H7 (cell line): Measurements from ENCODE around the gene TUBA1A. TPM values are rescaled to one million over a fixed set of nuclear protein-coding genes. Genes with fewer than 3 reads are reported as not detected.
"Not testable (repeated sequence)": the region's sequence is repeated elsewhere in the genome, so short reads cannot be mapped to it uniquely, and the experiment has no call there.

Experiments
- DNase-seq: peaks from one replicate; pipeline ENCODE4 v3.0.0; 2012
- H3K27me3 ChIP-seq: 2 replicates; pipeline ENCODE4 v1.6.0; 2011; ENCODE audit warnings: mild to moderate bottlenecking, low read length; ENCODE audit not compliant: control insufficient read depth, insufficient read depth
- H3K36me3 ChIP-seq: replicated peaks from 2 replicates; pipeline ENCODE4 v1.5.1; 2011; ENCODE audit warnings: low read length; ENCODE audit not compliant: control insufficient read depth, insufficient read depth
- H3K4me3 ChIP-seq: 2 replicates; pipeline ENCODE4 v1.5.1; 2011; ENCODE audit warnings: low read depth, mild to moderate bottlenecking, control low read depth, low read length, moderate library complexity; ENCODE audit not compliant: insufficient read depth
- total RNA-seq: library from RNA; depleted of rRNA; stranded (reverse); fragments of >200 nt; shearing (Covaris generic); gene quantifications from 2 replicates; pipeline ENCODE4 v1.2.3, GENCODE V29; 2014

TUBA1A gene
- total RNA-seq, 1 experiment from 2014 or later = 321 TPM

DNA sequence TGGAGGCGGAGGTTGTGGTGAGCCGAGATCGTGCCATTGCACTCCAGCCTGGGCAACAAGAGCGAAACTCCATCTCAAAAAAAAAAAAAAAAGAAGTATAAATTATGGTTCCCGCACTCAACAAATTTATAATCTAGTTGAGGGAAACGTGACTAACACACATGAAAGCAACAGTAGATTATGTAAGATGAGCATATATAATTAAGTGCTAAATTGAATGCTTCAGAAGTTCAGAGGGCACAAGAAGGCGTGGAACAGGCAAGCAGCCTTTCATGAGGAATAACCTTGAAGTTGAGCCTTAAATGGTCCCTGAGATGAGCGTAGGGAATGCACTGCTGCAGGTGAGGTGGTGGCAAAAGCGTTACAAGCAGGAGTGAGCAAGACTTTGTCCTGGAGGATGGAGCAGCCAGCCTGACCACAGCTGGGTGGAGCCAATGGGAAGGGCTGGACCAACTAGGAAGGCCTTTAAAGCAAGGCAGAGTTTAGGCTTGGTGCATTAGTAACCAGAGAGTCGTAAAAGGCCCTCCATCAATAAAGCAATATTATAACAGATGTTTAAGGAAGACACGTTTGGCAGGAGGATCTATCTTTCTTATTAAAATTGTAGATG, 30.6 kb upstream of the TUBA1A start:
- no peak for DNase-seq
- H3K27me3 ChIP-seq = no peaks in the 10 kb centered on the region
- H3K4me3 ChIP-seq = no peak overlapping the region
- H3K36me3 ChIP-seq = no peaks in the 10 kb centered on the region

- no peak for DNase-seq
- H3K27me3 ChIP-seq = no peaks in the 10 kb centered on the region
- no peaks in the 10 kb centered on the region for H3K36me3 ChIP-seq
- no peak overlapping the region for H3K4me3 ChIP-seq
These were observed 23.7 kb upstream of the TUBA1A start for GRCh38 chr12:49212572-49212971.

DNA sequence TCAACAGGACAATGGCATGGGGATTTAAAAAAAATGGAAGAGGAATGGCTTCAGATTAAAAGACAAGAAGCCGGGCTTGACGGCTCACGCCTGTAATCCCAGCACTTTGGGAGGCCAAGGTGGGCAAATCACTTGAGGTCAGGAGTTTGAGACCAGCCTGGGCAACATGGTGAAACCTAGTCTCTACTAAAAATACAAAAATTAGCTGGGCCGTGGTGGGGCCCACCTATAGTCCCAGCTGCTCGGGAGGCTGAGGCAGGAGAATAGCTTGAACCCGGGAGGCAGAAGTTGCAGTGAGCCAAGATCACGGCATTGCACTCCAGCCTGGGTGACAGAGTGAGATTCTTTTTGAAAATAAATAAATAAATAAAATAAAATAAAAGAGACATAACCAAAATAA, 21.8 kb upstream of the TUBA1A start:
- H3K36me3 ChIP-seq, DNase-seq, H3K27me3 ChIP-seq, H3K4me3 ChIP-seq: not testable (repeated sequence)

GRCh38 chr12:49208676-49209075, 19.8 kb upstream of the TUBA1A start:
- Histone ChIP-seq H3K36me3 (no peaks in the 10 kb centered on the region), H3K4me3 (no peak overlapping the region), H3K27me3 (no peaks in the 10 kb centered on the region)
- DNase-seq = no peak

DNA sequence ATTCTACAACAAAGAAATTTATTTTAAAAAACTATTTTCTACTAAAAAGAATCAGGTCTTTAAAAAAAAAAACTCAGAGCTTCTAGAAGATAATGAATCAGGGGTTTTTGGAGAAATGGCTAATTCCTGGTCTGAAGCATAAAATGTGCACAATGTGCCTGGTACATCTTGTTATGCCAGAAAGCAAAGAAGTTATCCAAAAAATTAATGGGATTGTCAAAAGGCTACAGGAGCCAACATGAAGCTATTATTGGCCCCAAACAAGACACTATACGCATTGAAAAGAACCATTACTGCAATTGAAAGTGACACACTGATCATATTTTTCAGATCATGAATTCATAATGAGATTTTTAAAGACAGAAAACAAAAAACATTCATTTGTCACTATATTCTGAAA, 19.3 kb upstream of the TUBA1A start:
- H3K36me3 ChIP-seq = no peaks in the 10 kb centered on the region
- no peak for DNase-seq
- no peaks in the 10 kb centered on the region for H3K27me3 ChIP-seq
- H3K4me3 ChIP-seq = no peak overlapping the region

DNA sequence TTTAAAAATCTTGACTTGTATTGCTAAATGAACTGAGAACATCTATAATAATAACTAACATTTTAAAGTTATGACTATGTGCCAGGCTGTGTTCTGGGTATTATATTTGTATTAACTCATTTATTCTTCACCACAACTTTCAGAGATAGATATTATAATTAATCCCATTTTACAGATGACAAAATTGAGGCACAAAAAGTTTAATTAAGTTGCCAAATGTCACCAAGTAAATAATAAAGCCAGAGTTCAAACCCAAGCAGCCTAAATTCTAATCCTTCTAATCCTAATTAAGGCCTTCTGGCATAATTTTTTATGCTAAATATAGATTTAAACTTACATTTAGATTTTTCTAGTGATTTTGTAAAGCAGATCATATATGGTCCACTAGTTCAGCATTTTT, 17.5 kb upstream of the TUBA1A start:
- no peak for DNase-seq
- Histone ChIP-seq H3K36me3 (no peaks in the 10 kb centered on the region), H3K4me3 (no peak overlapping the region), H3K27me3 (no peaks in the 10 kb centered on the region)

- no peak overlapping the region for H3K4me3 ChIP-seq
- H3K36me3 ChIP-seq = no peaks in the 10 kb centered on the region
- H3K27me3 ChIP-seq = no peaks in the 10 kb centered on the region
- no peak for DNase-seq
These were observed 12.9 kb upstream of the TUBA1A start for GRCh38 chr12:49201595-49202295.

GRCh38 chr12:49200919-49201594, 12.2 kb upstream of the TUBA1A start:
- no peaks in the 10 kb centered on the region for H3K27me3 ChIP-seq
- H3K4me3 ChIP-seq = no peak overlapping the region
- DNase-seq = no peak
- H3K36me3 ChIP-seq = no peaks in the 10 kb centered on the region

GRCh38 chr12:49198431-49199155, 9.7 kb upstream of the TUBA1A start:
- Histone ChIP-seq H3K4me3 (no peak overlapping the region), H3K27me3 (no peaks in the 10 kb centered on the region), H3K36me3 (no peaks in the 10 kb centered on the region)
- DNase-seq = no peak

- H3K4me3 ChIP-seq = no peak overlapping the region
- no peak for DNase-seq
- no peaks in the 10 kb centered on the region for H3K27me3 ChIP-seq
- H3K36me3 ChIP-seq = no peaks in the 10 kb centered on the region
These were observed 8.4 kb upstream of the TUBA1A start for GRCh38 chr12:49197256-49197655.

DNA sequence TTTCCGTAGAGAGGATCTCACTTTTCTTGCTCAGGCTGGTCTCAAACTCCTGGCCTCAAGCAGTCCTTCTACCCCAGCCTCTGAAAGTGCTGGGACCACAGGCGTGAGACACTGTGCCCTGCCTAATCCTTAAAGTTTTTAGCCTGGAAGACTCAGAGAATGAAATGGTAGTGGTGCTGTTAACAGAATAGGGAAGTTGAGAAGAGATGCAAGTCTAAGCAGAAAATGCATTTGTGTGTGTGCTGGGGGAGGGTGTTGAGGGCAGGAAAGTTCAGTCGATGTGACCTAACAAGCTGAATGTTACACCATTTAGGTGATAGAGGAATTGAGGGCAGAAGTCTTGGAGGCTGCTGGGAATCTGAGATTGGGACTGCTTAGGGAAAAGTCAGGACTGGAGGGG, 6.9 kb upstream of the TUBA1A start:
- H3K36me3 ChIP-seq = no peaks in the 10 kb centered on the region
- DNase-seq = no peak
- H3K4me3 ChIP-seq = no peak overlapping the region
- no peaks in the 10 kb centered on the region for H3K27me3 ChIP-seq

GRCh38 chr12:49193746-49194145, 4.9 kb upstream of the TUBA1A start:
- H3K27me3 ChIP-seq, H3K36me3 ChIP-seq, DNase-seq, H3K4me3 ChIP-seq: not testable (repeated sequence)

DNA sequence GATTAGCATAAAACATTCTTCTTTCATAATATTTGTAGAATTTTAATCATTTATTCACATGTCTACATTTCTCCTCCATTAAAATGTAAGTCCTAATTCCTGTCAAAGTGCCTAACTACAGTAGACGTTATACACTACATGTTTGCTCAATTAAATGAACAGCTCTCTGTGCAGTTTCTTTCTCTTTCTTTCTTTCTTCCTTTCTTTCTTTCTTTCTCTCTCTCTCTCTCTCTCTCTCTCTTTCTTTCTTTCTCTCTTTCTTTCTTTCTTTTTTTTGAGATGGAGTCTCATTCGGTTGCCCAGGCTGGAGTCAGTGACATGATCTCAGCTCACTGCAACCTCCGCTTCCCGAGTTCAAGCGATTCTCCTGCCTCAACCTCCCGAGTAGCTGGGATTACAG, 2.6 kb upstream of the TUBA1A start:
- H3K4me3 ChIP-seq, H3K27me3 ChIP-seq, H3K36me3 ChIP-seq, DNase-seq: not testable (repeated sequence)

- Histone ChIP-seq H3K27me3 (no peaks in the 10 kb centered on the region), H3K4me3 (no peak overlapping the region), H3K36me3 (peaks cover 1% of the 10 kb centered on the region)
- no peak for DNase-seq
These were observed 2.1 kb upstream of the TUBA1A start for GRCh38 chr12:49190974-49191373.
